Panc1 (cell line): ENCODE results near the gene MACROD2. TPM values are rescaled to one million over a fixed set of nuclear protein-coding genes. Genes with fewer than 3 reads are reported as not detected.

Experiments used
- ATAC-seq: fragments of 200-7000 bp; cut with Tn5 transposase; 2 replicates; pipeline ENCODE4 v1.9.1; 2020; ENCODE audit warnings: mild to moderate bottlenecking, moderate library complexity
- BruUV-seq: library from RNA; stranded (reverse); fragments of 400-500 nt; replicated peaks from 2 replicates; lab custom pipeline; 2021; lab: Mats Ljungman, UMichigan
- CTCF ChIA-PET: fragments of 300-600 bp; sonication (Branson Sonifier 250); formaldehyde crosslinking; loops from one replicate; lab custom pipeline; 2022; ENCODE audit warnings: antibody characterized with exemption; lab: Charles Lee
- POLR2A ChIA-PET: fragments of 300-600 bp; sonication (Branson Sonifier 250); formaldehyde crosslinking; loops from one replicate; lab custom pipeline; 2022; ENCODE audit warnings: antibody characterized with exemption; lab: Charles Lee
- DNase-seq: peaks from one replicate; pipeline ENCODE4 v3.0.0-alpha.2; 2010; ENCODE audit warnings: low read depth, low spot score
- H3K27ac ChIP-seq: 2 replicates; pipeline ENCODE4 v1.5.1; 2011; ENCODE audit warnings: mild to moderate bottlenecking, low read length, inconsistent platforms
- H3K27me3 ChIP-seq: fragments of 200-500 bp; sonication (Bioruptor generic); 2 replicates; pipeline ENCODE4 v1.6.0; 2014; ENCODE audit warnings: low read length, inconsistent platforms; ENCODE audit not compliant: control insufficient read depth, insufficient read depth
- H3K36me3 ChIP-seq: fragments of 200-500 bp; sonication (Bioruptor generic); 2 replicates; pipeline ENCODE4 v1.5.1; 2014; ENCODE audit warnings: inconsistent platforms, mild to moderate bottlenecking, low read length, moderate library complexity; ENCODE audit not compliant: control insufficient read depth, insufficient read depth
- H3K4me1 ChIP-seq: 2 replicates; pipeline ENCODE4 v1.5.1; 2011; ENCODE audit warnings: inconsistent platforms, mild to moderate bottlenecking, low read length, moderate library complexity; ENCODE audit not compliant: control insufficient read depth, insufficient read depth
- H3K4me3 ChIP-seq, 2 experiments: 2 replicates each; pipeline ENCODE4 v1.5.1; 2011 to 2012; ENCODE audit warnings: low read depth in 2 of 2, low read length in 2 of 2, mild to moderate bottlenecking in 2 of 2, inconsistent platforms in 1 of 2, moderate library complexity in 1 of 2
- H3K9me3 ChIP-seq: fragments of 200-500 bp; sonication (Bioruptor generic); 2 replicates; pipeline ENCODE4 v1.5.1; 2014; ENCODE audit warnings: low read depth, mild to moderate bottlenecking, inconsistent platforms, low read length, moderate library complexity; ENCODE audit not compliant: control insufficient read depth, insufficient read depth
- CTCF ChIP-seq: fragments of 450-650 bp; IDR thresholded peaks from 2 replicates; pipeline ENCODE4 v1.5.1; 2017; ENCODE audit warnings: mild to moderate bottlenecking
- POLR2AphosphoS5 ChIP-seq: IDR thresholded peaks from 2 replicates; pipeline ENCODE4 v1.6.1; 2012; ENCODE audit warnings: mild to moderate bottlenecking, low read depth, low read length, moderate library complexity
- REST ChIP-seq, 2 experiments: IDR thresholded peaks; 2 replicates each; pipeline ENCODE4 v1.6.1; 2011 to 2012; ENCODE audit warnings: low read depth in 2 of 2, control low read depth in 1 of 2, low read length in 1 of 2, mild to moderate bottlenecking in 1 of 2, moderate library complexity in 1 of 2; ENCODE audit not compliant: insufficient read depth in 1 of 2
- SIN3A ChIP-seq: IDR thresholded peaks from 2 replicates; pipeline ENCODE4 v1.6.1; 2012; ENCODE audit warnings: low read depth, mild to moderate bottlenecking, low read length, moderate library complexity, borderline replicate concordance; ENCODE audit not compliant: insufficient read depth
- TCF7L2 ChIP-seq: IDR thresholded peaks from 2 replicates; pipeline ENCODE4 v1.6.1; 2011; ENCODE audit warnings: mild to moderate bottlenecking, low read depth, low read length, inconsistent platforms
- in situ Hi-C: cut with HindIII; loops from 2 replicates; pipeline ENCODE4 v1.10.0; 2016; ENCODE audit warnings: low sequenced_read_pairs, low pct_unique_long_range_greater_than_20kb
- intact Hi-C: fragments of 100-400 bp; cut with micrococcal nuclease; formaldehyde crosslinking; loops from one replicate; pipeline ENCODE4 v1.10.0; 2022; ENCODE audit not compliant: unreplicated experiment
- total RNA-seq: library from RNA; stranded (reverse); gene quantifications from one replicate; pipeline ENCODE4 v1.2.1, GENCODE V29; 2021; ENCODE audit not compliant: unreplicated experiment

MACROD2 gene
- total RNA-seq, 1 experiment from 2014 or later, result 1.2 TPM

GRCh38 chr20:14550655-14551054, 555.3 kb downstream of the MACROD2 start:
- DNase-seq, result no peak
- Histone ChIP-seq H3K27me3 (no peaks in the 10 kb centered on the region), H3K9me3 (no peaks in the 10 kb centered on the region), H3K4me3 (no peak overlapping the region), H3K27ac (no peak overlapping the region), H3K4me1 (no peaks in the 10 kb centered on the region), H3K36me3 (no peaks in the 10 kb centered on the region)
- ChIA-PET CTCF (no interaction called here), POLR2A (no interaction called here)
- BruUV-seq, result no TSS peak
- ATAC-seq, result no peak
- TF ChIP-seq POLR2AphosphoS5 (no peak), REST (IDR thresholded peaks at IDR 0.05; ENCODE audit: insufficient read depth in 1 of 2, low read depth in 2 of 2, low read length in 1 of 2) (no peak), TCF7L2 (no peak), CTCF (no peak), SIN3A (no peak)
- intact Hi-C loops, result no loop called here
- in situ Hi-C loops, result no loop called here

- ATAC-seq (no peak), DNase-seq (no peak)
- Histone ChIP-seq H3K27me3 (no peaks in the 10 kb centered on the region), H3K4me3 (no peak overlapping the region), H3K4me1 (no peaks in the 10 kb centered on the region), H3K9me3 (no peaks in the 10 kb centered on the region), H3K27ac (no peak overlapping the region), H3K36me3 (no peaks in the 10 kb centered on the region)
- ChIA-PET POLR2A (no interaction called here), CTCF (no interaction called here)
- no TSS peak for BruUV-seq
- in situ Hi-C loops, result no loop called here
- TF ChIP-seq POLR2AphosphoS5 (no peak), REST (IDR thresholded peaks at IDR 0.05; ENCODE audit: insufficient read depth in 1 of 2, low read depth in 2 of 2, low read length in 1 of 2) (no peak), CTCF (no peak), SIN3A (no peak), TCF7L2 (no peak)
- intact Hi-C loops, result no loop called here
These were observed 558.6 kb downstream of the MACROD2 start for GRCh38 chr20:14553774-14554534.
